RWPE1 (cell line): ENCODE measurements around the gene PBOV1.
A peak's percentile ranks its signal among the peaks of the same experiment; 100 is the strongest.

ENCODE experiments used
- CTCF ChIA-PET: fragments of 350-600 bp; sonication (Branson Sonifier 250); formaldehyde crosslinking; extraction: SDS; loops from one replicate; lab custom pipeline; 2021; lab: Yijun Ruan, JAX
- POLR2A ChIA-PET: fragments of 400-600 bp; formaldehyde crosslinking; extraction: SDS; loops from one replicate; lab custom pipeline; 2020; ENCODE audit warnings: antibody characterized with exemption; ENCODE audit not compliant: low non-redundant PET; lab: Yijun Ruan, JAX
- DNase-seq: peaks from one replicate; pipeline ENCODE4 v3.0.0; 2012; ENCODE audit warnings: low spot score
- H3K27ac ChIP-seq: fragments of 450-650 bp; 2 replicates; pipeline ENCODE4 v1.5.1; 2017
- TF ChIP-seq, protein P1 (sequence below): fragments of 450-650 bp; conservative IDR thresholded peaks from 2 replicates; pipeline ENCODE4 v1.5.1; 2017; ENCODE audit warnings: low read depth, mild to moderate bottlenecking

PBOV1 gene

DNA sequence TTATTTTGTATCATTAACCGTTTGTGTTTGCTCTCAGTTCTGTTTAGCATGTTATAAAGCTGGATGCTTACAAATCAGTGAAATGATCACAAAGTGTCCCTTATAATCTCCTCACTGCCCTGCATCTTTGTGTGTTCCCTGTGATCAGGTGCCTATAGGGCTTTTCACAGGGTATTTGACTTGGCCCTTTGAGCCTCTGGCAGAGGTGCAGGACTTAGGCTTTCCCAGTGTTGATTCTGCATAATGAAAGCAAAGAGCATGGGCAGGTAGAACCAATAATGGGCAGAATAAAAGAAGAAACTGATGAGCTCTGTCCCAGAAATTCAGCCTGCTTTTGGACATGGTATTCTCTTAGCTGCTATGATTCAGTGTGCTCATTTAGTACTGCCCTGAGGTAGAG is 16.9 kb upstream of the PBOV1 start:
- POLR2A ChIA-PET: no interaction called here
- TF ChIP-seq, protein P1, sequence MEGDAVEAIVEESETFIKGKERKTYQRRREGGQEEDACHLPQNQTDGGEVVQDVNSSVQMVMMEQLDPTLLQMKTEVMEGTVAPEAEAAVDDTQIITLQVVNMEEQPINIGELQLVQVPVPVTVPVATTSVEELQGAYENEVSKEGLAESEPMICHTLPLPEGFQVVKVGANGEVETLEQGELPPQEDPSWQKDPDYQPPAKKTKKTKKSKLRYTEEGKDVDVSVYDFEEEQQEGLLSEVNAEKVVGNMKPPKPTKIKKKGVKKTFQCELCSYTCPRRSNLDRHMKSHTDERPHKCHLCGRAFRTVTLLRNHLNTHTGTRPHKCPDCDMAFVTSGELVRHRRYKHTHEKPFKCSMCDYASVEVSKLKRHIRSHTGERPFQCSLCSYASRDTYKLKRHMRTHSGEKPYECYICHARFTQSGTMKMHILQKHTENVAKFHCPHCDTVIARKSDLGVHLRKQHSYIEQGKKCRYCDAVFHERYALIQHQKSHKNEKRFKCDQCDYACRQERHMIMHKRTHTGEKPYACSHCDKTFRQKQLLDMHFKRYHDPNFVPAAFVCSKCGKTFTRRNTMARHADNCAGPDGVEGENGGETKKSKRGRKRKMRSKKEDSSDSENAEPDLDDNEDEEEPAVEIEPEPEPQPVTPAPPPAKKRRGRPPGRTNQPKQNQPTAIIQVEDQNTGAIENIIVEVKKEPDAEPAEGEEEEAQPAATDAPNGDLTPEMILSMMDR: no peak
- DNase-seq: no peak
- CTCF ChIA-PET: no interaction called here
- no peak overlapping the region for H3K27ac ChIP-seq

DNA sequence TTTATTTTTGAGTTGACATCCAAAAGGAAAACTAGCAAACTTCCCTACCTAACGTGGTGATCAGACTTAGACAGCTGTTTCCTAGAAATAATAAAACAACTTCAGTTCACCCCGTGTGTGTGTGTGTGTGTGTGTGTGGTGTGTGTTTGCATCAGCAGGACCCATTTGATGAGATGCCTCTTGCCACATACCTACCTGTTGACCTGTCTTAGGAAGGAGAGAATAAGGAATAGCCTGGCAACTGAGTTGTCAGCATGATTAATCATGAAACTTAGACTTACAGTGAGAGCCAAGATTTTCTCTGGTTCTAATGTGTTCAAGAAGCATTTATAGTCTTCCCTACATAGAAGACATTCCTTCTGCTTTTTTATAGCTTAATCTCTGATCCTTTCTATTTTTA is 16.1 kb upstream of the PBOV1 start:
- DNase-seq: peak; percentile 17
- CTCF ChIA-PET: no interaction called here
- H3K27ac ChIP-seq: no peak overlapping the region
- POLR2A ChIA-PET: no interaction called here
- TF ChIP-seq, protein P1: no peak

DNA sequence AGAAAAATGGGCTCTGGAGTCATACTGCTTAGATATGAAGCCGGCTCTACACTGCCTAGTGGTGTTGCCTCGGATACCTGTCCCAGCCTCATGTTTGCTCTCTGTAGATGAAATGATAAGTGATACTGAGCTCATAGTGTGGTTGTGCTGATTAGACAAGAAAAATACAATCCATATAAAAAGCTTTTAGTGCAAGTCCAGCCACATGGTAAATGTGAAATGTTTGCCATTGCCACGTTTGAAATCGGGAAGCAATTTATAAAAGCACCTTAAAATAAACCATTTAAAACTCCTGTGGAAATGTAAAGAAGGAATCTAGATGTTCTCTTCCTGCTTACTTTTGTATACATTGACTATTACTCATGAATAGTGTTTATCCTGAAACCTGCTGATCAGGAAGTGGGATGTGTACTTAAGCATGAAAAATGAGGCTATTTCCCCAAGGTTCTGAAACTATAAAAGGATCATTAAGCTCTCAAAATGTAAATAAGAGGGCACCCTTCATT is 13.1 kb upstream of the PBOV1 start:
- TF ChIP-seq, protein P1: no peak
- no peak overlapping the region for H3K27ac ChIP-seq
- POLR2A ChIA-PET: no interaction called here
- CTCF ChIA-PET: no interaction called here
- DNase-seq: no peak

DNA sequence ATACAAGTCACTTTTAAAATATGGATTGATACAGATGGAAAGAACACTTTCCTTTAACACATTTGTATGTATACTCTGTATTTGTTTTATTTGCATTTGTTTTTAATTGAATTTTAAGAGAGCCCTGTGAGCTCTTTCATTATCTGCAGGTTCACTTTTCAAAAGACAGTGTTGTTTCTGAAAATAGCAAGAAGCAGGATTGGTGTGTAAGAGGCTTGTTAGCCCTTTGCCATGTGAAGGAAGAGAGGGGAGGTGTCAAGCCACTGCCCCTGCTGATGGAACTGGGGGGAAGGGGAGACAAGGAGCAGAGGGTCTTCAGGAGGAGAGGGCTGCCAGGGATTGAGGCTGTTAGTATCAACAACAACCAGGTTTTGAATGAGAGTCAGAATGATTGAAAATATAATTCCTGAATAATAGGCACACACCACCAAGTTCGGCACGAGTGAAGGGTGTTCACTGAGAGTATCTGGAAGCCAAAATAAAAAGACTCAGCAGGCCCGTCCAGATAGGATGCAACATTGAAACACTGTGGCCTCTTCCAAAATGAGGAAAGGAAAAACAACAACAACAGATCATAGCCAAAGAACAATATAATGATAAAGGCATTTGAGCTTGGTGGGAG is 12.6 kb upstream of the PBOV1 start:
- TF ChIP-seq, protein P1: no peak
- ChIA-PET CTCF (no interaction called here), POLR2A (no interaction called here)
- H3K27ac ChIP-seq: no peak overlapping the region
- no peak for DNase-seq

DNA sequence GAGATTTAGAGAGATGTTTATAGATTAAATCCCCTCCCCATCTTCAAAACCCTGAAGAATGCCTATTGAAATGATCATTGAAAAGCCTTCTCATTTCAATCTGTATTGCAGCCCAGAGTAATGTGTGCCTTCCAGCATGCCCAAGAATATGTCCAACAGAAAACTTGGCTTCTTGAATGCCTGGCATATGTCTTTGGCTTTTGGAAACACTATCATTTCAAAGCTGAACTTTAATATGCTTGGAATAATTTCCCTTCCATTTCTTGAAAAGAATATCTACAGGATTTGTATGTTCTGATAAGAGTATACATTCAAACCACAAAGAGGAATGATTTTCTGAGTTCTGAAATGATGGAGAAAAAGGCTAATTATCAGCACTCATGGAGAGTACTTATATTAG is 11.9 kb upstream of the PBOV1 start:
- ChIA-PET POLR2A (no interaction called here), CTCF (no interaction called here)
- H3K27ac ChIP-seq: no peak overlapping the region
- TF ChIP-seq, protein P1: no peak
- no peak for DNase-seq

DNA sequence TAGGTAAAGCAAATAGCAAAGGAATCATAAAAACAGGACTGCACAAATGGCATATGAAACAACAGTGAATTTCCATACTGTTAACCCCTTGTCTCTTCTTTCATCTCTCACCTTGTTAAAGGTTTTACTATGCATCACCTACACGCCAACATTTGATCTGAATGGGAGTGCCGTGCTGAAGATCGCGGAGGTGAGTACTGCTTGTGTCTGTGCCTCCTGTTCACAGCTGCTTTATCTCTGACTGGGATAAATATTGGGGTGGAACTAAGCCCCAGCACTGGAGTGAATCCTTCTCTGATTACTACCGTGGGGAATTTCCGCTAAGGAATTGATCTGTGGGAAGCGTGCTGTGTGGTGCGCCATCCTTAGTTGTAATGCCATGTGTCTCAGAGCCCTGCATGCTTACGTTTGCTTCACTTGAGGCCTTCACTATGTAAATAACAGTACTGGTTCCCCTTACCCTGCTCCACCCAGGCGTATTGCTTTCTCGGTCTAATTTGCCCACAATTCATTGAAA is 11.4 kb upstream of the PBOV1 start:
- DNase-seq: no peak
- POLR2A ChIA-PET: no interaction called here
- no peak overlapping the region for H3K27ac ChIP-seq
- TF ChIP-seq, protein P1: no peak
- CTCF ChIA-PET: no interaction called here
